HG02763 (cell line): Measurements from ENCODE around the gene BHLHE23.

Experiments
- ATAC-seq: cut with Tn5 transposase; IDR thresholded peaks from one replicate; pipeline ENCODE4 v1.9.1; 2021; ENCODE audit warnings: mild to moderate bottlenecking, moderate library complexity; ENCODE audit not compliant: unreplicated experiment

Gene BHLHE23

GRCh38 chr20:62975812-62976508 is 30.8 kb downstream of the BHLHE23 start:
- no peak for ATAC-seq

GRCh38 chr20:62975251-62975760 is 31.5 kb downstream of the BHLHE23 start:
- ATAC-seq, result no peak

GRCh38 chr20:62972845-62973745 is 33.7 kb downstream of the BHLHE23 start:
- no peak for ATAC-seq

- ATAC-seq, result peak; percentile 77
These were observed 34.6 kb downstream of the BHLHE23 start for GRCh38 chr20:62971950-62972844.

GRCh38 chr20:62971211-62971949 is 35.4 kb downstream of the BHLHE23 start:
- no peak for ATAC-seq

GRCh38 chr20:62970307-62971210 is 36.2 kb downstream of the BHLHE23 start:
- ATAC-seq, result no peak

GRCh38 chr20:62969939-62970306 is 36.8 kb downstream of the BHLHE23 start:
- ATAC-seq, result no peak

GRCh38 chr20:62969179-62969760 is 37.5 kb downstream of the BHLHE23 start:
- no peak for ATAC-seq

- no peak for ATAC-seq
These were observed 38.2 kb downstream of the BHLHE23 start for GRCh38 chr20:62968378-62969178.

- ATAC-seq, result no peak
These were observed 39.0 kb downstream of the BHLHE23 start for GRCh38 chr20:62967628-62968351.

- no peak for ATAC-seq
These were observed 39.6 kb downstream of the BHLHE23 start for GRCh38 chr20:62967149-62967501.

GRCh38 chr20:62966212-62967148 is 40.3 kb downstream of the BHLHE23 start:
- no peak for ATAC-seq

- no peak for ATAC-seq
These were observed 41.4 kb downstream of the BHLHE23 start for GRCh38 chr20:62965363-62965771.

- ATAC-seq, result no peak
These were observed 42.1 kb downstream of the BHLHE23 start for GRCh38 chr20:62964700-62965099.

- no peak for ATAC-seq
These were observed 43.0 kb downstream of the BHLHE23 start for GRCh38 chr20:62963614-62964397.
